Keratinocyte (primary cell): ENCODE data around the gene CNTNAP1. TPM values are rescaled to one million over a fixed set of nuclear protein-coding genes. Genes with fewer than 3 reads are reported as not detected.

Source experiments
- DNase-seq: peaks from one replicate; pipeline ENCODE4 v3.0.0-alpha.2; 2011; ENCODE audit warnings: low read depth, missing footprints, low spot score
- FAIRE-seq: peaks from 2 replicates; lab custom pipeline; 2011; peaks lifted over from hg19 to GRCh38; lab: Jason Lieb, UNC
- H2AFZ ChIP-seq: 2 replicates; pipeline ENCODE4 v1.6.0; 2012; ENCODE audit warnings: low read length, control low read depth, inconsistent platforms; ENCODE audit not compliant: control insufficient read depth
- H3K27ac ChIP-seq: 2 replicates; pipeline ENCODE4 v1.5.1; 2011; ENCODE audit warnings: low read length; ENCODE audit not compliant: control insufficient read depth, insufficient read depth
- H3K27me3 ChIP-seq: 3 replicates; pipeline ENCODE4 v1.6.0; 2011; ENCODE audit warnings: low read length; ENCODE audit not compliant: control insufficient read depth, insufficient read depth; ENCODE audit errors: extremely low read depth
- H3K36me3 ChIP-seq, 2 experiments: 2 replicates in 1 of 2; 3 replicates in 1 of 2; pipeline ENCODE4 v1.5.1; 2011; ENCODE audit warnings: low read length in 2 of 2, mild to moderate bottlenecking in 1 of 2; ENCODE audit not compliant: control insufficient read depth in 2 of 2, insufficient read depth in 2 of 2; ENCODE audit errors: extremely low read depth in 1 of 2
- H3K4me1 ChIP-seq: 3 replicates; pipeline ENCODE4 v1.5.1; 2011; ENCODE audit warnings: low read length; ENCODE audit not compliant: control insufficient read depth, insufficient read depth; ENCODE audit errors: extremely low read depth
- H3K4me2 ChIP-seq: 3 replicates; pipeline ENCODE4 v1.6.0; 2011; ENCODE audit warnings: low read depth, low read length; ENCODE audit not compliant: control insufficient read depth, insufficient read depth; ENCODE audit errors: extremely low read depth
- H3K4me3 ChIP-seq, 3 experiments: fragments of 200-600 bp in 1 of 3; sonication (generic) in 1 of 3; 2 replicates in 2 of 3; 3 replicates in 1 of 3; pipeline ENCODE4 v1.5.1; 2011 to 2016; ENCODE audit warnings: low read length in 3 of 3, mild to moderate bottlenecking in 3 of 3, control low read depth in 2 of 3, inconsistent platforms in 1 of 3, low read depth in 1 of 3, mixed read lengths in 1 of 3, mixed run types in 1 of 3, moderate library complexity in 1 of 3; ENCODE audit not compliant: control insufficient read depth in 2 of 3, insufficient read depth in 2 of 3; ENCODE audit errors: extremely low read depth in 1 of 3
- H3K79me2 ChIP-seq: 2 replicates; pipeline ENCODE4 v1.6.0; 2012; ENCODE audit warnings: low read length; ENCODE audit not compliant: control insufficient read depth, insufficient read depth
- H3K9ac ChIP-seq: 3 replicates; pipeline ENCODE4 v1.6.0; 2011; ENCODE audit warnings: low read length; ENCODE audit not compliant: control insufficient read depth, insufficient read depth; ENCODE audit errors: extremely low read depth
- H3K9me1 ChIP-seq: 3 replicates; pipeline ENCODE4 v1.6.0; 2011; ENCODE audit warnings: low read length; ENCODE audit not compliant: control insufficient read depth, insufficient read depth; ENCODE audit errors: extremely low read depth
- H3K9me3 ChIP-seq: 2 replicates; pipeline ENCODE4 v1.5.1; 2012; ENCODE audit warnings: low read depth, low read length; ENCODE audit not compliant: control insufficient read depth
- H4K20me1 ChIP-seq: 3 replicates; pipeline ENCODE4 v1.6.0; 2011; ENCODE audit warnings: low read length; ENCODE audit not compliant: control insufficient read depth, insufficient read depth; ENCODE audit errors: extremely low read depth
- EZH2 ChIP-seq: IDR thresholded peaks from one replicate; pipeline ENCODE4 v1.6.1; 2012; ENCODE audit warnings: inconsistent platforms, mild to moderate bottlenecking, low read length, moderate library complexity
- dilution Hi-C: fragments of 300-500 bp; cut with MboI; formaldehyde crosslinking; loops from one replicate; pipeline ENCODE4 v1.7.0; 2020; ENCODE audit warnings: low sequenced_read_pairs; ENCODE audit not compliant: extremely low pct_ligation_motif_present
- polyA plus RNA-seq, 5 experiments: library from polyadenylated mRNA; depleted of rRNA in 3 of 5; stranded (reverse) in 3 of 5; stranded (forward) in 1 of 5; unstranded in 1 of 5; fragments of >200 nt; gene quantifications; 1 replicate in 1 of 5; 2 replicates in 3 of 5; 3 replicates in 1 of 5; pipeline versions ENCODE4 v1.2.1 to v1.2.3, GENCODE V29; 2011 to 2012; ENCODE audit warnings: missing spikeins in 2 of 5, low read depth in 1 of 5, low replicate concordance in 1 of 5
- TF ChIP-seq, protein P1 (sequence below), 3 experiments: IDR thresholded peaks in 1 of 3; conservative IDR thresholded peaks in 1 of 3; optimal IDR thresholded peaks in 1 of 3; 2 replicates in 2 of 3; 3 replicates in 1 of 3; pipeline versions ENCODE3 to v1.5.1; 2011; ENCODE audit warnings: low read length in 3 of 3, mild to moderate bottlenecking in 3 of 3, moderate library complexity in 2 of 3, control low read depth in 1 of 3, inconsistent platforms in 1 of 3; ENCODE audit not compliant: insufficient read depth in 2 of 3; ENCODE audit errors: extremely low read depth in 1 of 3

The CNTNAP1 gene
- polyA plus RNA-seq, 1 donor (not counting 4 experiments of a cell fraction or from before 2014, with no cell fraction given): 0.71 TPM

DNA sequence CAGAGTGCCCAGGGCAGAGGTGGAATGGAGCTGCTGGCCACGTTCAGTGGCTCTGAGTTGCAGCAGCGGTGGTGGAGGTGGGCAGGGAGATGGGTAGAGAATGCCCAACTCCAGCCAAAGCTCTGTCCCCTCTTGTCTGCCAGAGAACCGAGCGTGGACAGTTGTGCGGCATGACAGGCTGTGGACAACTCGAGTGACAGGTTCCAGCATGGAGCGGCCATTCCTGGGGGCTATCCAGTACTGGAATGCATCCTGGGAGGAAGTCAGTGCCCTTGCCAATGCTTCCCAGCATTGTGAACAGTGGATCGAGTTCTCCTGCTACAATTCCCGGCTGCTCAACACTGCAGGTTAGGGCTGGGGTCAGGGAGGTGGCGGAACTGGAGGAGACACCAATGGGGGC, 8.3 kb downstream of the CNTNAP1 start:
- H3K4me1 ChIP-seq: no peaks in the 10 kb centered on the region
- no peaks in the 10 kb centered on the region for H3K27me3 ChIP-seq
- no peaks in the 10 kb centered on the region for H3K9me3 ChIP-seq
- H3K4me3 ChIP-seq: no peak overlapping the region
- H3K27ac ChIP-seq: no peak overlapping the region
- no peak overlapping the region for H3K4me2 ChIP-seq
- H4K20me1 ChIP-seq: no peaks in the 10 kb centered on the region
- FAIRE-seq: no peak
- no peak overlapping the region for H3K9ac ChIP-seq
- no peaks in the 10 kb centered on the region for H3K36me3 ChIP-seq
- TF ChIP-seq, protein P1, sequence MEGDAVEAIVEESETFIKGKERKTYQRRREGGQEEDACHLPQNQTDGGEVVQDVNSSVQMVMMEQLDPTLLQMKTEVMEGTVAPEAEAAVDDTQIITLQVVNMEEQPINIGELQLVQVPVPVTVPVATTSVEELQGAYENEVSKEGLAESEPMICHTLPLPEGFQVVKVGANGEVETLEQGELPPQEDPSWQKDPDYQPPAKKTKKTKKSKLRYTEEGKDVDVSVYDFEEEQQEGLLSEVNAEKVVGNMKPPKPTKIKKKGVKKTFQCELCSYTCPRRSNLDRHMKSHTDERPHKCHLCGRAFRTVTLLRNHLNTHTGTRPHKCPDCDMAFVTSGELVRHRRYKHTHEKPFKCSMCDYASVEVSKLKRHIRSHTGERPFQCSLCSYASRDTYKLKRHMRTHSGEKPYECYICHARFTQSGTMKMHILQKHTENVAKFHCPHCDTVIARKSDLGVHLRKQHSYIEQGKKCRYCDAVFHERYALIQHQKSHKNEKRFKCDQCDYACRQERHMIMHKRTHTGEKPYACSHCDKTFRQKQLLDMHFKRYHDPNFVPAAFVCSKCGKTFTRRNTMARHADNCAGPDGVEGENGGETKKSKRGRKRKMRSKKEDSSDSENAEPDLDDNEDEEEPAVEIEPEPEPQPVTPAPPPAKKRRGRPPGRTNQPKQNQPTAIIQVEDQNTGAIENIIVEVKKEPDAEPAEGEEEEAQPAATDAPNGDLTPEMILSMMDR (optimal IDR thresholded peaks at IDR 0.05 in 1 of 3, IDR thresholded peaks at IDR 0.05 in 1 of 3, conservative IDR thresholded peaks at IDR 0.05 in 1 of 3; ENCODE audit: extremely low read depth in 1 of 3, insufficient read depth in 2 of 3, low read length in 3 of 3): no peak
- TF ChIP-seq EZH2: no peak
- no peak overlapping the region for H2AFZ ChIP-seq
- H3K9me1 ChIP-seq: no peaks in the 10 kb centered on the region
- no peaks in the 10 kb centered on the region for H3K79me2 ChIP-seq
- dilution Hi-C loops: no loop called here
- DNase-seq: no peak

DNA sequence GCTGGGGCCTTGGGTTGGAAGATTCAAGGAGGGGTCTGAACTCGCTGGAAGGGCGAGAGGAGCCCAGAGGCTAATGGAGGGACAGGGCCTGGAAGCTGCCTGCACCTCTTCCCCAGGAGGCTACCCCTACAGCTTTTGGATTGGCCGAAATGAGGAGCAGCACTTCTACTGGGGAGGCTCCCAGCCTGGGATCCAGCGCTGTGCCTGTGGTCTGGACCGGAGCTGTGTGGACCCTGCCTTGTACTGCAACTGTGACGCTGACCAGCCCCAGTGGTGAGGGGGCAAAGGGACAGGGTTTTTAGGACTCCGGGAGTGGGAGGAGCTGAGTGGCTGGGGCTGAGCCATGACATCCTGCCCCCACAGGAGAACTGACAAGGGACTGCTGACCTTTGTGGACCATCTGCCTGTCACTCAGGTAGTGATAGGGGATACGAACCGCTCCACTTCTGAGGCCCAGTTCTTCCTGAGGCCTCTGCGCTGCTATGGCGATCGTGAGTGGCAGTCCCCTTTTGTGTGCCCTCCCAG, 8.8 kb downstream of the CNTNAP1 start:
- no peaks in the 10 kb centered on the region for H3K79me2 ChIP-seq
- FAIRE-seq (no peak), DNase-seq (no peak)
- H4K20me1 ChIP-seq: no peaks in the 10 kb centered on the region
- H3K36me3 ChIP-seq: no peaks in the 10 kb centered on the region
- no peaks in the 10 kb centered on the region for H3K27me3 ChIP-seq
- H2AFZ ChIP-seq: no peak overlapping the region
- H3K9ac ChIP-seq: no peak overlapping the region
- H3K9me1 ChIP-seq: no peaks in the 10 kb centered on the region
- no peak for TF ChIP-seq EZH2
- no peak overlapping the region for H3K27ac ChIP-seq
- no peak overlapping the region for H3K4me3 ChIP-seq
- H3K4me1 ChIP-seq: no peaks in the 10 kb centered on the region
- dilution Hi-C loops: no loop called here
- H3K4me2 ChIP-seq: no peak overlapping the region
- H3K9me3 ChIP-seq: no peaks in the 10 kb centered on the region

DNA sequence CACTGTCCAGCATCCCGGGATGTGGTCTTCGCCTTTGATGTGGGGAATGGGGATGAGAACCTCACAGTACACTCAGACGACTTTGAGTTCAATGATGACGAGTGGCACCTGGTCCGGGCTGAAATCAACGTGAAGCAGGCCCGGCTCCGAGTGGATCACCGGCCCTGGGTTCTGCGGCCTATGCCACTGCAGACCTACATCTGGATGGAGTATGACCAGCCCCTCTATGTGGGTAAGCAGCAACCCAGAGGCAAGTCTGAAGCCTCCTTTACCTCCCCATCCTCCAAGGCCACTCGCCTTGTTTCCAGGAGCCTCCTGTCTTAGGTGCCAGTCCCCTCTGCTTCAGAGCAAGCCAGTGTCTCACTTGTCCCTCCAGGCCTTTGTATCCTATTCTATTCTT, 10.2 kb downstream of the CNTNAP1 start:
- no peak for DNase-seq
- dilution Hi-C loops: no loop called here

More for the DNA sequence above, 10.2 kb downstream of the CNTNAP1 start:
- peaks cover 0 to under 1% of the 10 kb centered on the region in 2 experiments for H3K36me3 ChIP-seq
- H3K4me2 ChIP-seq: no peak overlapping the region
- no peaks in the 10 kb centered on the region for H3K9me3 ChIP-seq
- FAIRE-seq: no peak
- H3K9ac ChIP-seq: no peak overlapping the region
- TF ChIP-seq, protein P1 (optimal IDR thresholded peaks at IDR 0.05 in 1 of 3, IDR thresholded peaks at IDR 0.05 in 1 of 3, conservative IDR thresholded peaks at IDR 0.05 in 1 of 3; ENCODE audit: extremely low read depth in 1 of 3, insufficient read depth in 2 of 3, low read length in 3 of 3): no peak
- TF ChIP-seq EZH2: no peak
- no peak overlapping the region for H3K4me3 ChIP-seq
- H2AFZ ChIP-seq: no peak overlapping the region
- H3K9me1 ChIP-seq: no peaks in the 10 kb centered on the region
- H3K27ac ChIP-seq: no peak overlapping the region
- H3K79me2 ChIP-seq: no peaks in the 10 kb centered on the region
- H3K4me1 ChIP-seq: no peaks in the 10 kb centered on the region
- no peaks in the 10 kb centered on the region for H4K20me1 ChIP-seq
- no peaks in the 10 kb centered on the region for H3K27me3 ChIP-seq
